ENCODE results near the gene BIN1. TPM values are rescaled to one million over a fixed set of nuclear protein-coding genes. Genes with fewer than 3 reads are reported as not detected.

The BIN1 gene
- total RNA-seq, 1 donor from 2014 or later: 28.6 TPM

DNA sequence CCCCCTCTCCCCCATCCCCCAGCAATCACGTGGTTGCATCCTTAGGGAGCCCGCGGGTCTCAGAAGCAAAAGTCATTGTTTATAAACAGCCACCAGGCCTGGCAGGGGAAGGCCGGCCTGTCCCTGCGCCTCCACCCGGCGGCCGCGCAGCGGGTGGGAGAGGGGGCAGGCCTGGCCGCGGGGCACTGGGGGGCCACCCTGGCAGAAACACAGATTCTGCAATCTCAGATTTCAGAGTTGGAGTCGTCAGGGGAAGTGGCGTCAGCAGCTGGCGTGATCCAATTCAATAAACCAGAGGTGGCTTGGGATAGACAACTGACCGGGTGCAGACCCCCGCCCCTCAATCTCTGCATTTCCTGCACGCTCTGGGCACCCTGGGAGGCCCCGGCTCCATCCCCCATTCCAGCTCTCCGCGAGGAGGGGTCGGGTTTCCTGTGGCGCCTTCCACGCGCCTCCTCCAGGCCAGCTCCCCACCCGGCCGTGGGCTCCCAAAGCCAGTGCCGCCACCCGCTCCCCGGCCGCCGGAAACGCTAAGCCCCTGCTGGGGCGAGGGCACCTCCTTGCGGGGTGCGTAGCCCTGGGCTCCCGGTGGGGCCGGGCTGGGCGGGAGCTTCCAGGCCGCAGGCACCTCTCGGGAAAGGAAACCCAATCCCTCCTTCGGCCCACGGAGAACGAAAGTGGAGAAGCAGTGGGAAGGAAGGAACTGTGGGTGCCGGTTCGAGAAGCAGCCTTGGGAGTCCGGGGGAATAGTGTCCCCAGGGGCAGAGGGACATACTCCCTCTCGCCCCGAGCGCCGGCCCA is 1.1 kb downstream of the BIN1 start:
- no peak for DNase-seq (ENCODE audit: low spot score)
- peak; percentile 2 for ATAC-seq

DNA sequence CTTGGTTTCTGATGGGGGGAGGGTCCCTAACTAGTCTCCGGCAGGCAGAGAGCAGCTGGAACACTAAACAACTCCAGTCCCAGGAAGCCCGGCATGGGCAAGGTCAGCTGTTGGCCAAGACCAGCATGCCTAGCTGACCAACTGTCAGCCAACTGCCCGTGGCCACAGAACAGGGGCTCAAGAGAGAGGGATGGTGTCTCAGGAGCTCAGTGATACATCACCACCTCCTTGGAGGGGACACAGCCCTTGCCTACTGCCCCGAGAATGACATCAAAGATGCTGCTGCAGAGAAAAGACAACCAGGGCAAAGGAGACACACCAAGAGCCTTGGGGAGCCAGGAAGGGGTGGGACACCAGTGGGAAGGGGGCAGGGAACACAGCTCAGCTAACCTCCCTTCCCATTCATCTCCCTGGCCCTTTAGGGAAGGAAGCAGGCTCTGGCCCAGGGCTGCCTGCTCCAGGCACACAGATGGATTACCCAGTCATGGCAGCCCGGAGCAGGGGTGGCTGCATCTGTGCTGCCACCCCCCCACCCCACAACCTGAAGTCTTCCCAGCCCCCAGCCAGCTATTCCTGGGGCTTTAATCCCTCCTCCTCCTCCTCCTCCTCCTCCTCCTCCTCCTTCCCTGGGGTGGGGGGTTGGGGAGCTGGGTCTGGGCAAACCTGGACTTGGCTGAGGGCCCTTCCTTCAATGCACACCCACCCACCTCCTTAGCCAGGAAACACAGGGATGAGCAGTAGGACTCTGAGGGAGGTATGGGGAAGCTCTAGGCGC is 1.9 kb downstream of the BIN1 start:
- no peak for ATAC-seq
- no peak for DNase-seq (ENCODE audit: low spot score)

DNA sequence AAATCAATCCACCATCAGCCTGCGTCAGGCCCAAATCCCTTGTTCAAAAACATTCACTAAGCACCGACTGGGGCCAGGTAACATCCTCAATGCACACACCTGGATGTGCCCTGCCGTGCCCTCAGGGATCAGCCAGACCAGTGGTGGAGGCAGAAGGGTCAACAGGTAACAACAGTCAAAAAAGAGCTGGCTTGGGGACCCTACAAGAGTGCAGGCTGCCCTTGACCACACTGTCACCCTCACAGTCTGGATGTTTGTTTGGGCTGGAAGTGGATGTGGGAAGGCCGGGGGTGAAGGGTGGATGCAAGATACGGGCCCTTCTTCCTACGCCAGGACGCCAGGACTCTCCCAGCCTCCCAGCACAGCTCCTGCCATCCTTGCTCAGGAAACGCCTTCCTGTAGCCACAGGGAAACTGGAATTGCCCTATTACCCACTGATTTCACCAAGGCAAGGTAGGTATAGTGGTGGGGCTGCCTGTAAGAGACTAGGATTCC is 2.7 kb downstream of the BIN1 start:
- ATAC-seq (no peak), DNase-seq (ENCODE audit: low spot score) (no peak)

DNA sequence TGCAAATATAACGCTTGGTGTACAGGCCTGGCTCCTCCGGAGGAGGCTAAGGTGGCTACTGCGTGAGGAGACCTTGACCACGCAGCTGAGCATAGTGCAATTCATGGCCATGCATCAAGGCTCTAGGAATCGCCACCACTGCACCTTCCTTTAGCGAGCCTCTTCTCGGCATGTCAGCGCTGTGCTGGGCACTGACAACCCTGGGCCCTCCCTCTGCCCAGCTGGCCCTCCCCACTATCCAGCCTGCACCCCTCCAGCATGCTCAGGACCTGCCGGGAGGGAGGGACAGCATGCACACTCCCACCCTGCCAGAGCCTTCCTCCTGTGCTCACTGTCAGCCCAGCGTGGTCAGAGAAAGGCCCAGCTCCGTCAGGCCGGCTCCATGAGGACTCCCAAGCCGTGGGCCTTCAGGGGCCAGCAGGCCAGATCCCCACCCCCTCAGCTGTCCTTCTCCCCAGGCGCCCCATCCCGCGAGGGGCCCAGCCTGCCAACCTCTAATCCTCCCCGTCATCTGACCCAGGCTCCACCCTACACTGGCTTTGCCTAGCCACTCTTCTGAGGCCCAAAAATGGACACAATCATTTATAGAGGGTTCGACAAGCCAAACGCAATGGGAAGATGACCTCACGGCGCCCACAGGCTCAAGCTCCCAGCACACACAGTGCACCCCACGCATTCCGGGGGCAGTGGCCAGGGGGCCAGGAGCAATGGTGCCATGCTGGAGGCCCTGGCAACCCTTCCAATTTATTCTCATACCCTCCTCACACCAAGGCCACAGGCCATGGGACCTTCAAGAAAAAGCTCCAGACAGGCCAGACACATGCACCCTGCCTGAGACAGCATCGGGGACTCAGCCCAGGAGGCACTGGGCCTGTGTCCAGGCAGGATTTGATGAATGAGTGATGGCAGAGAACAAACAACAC is 3.5 kb downstream of the BIN1 start:
- ATAC-seq: no peak
- DNase-seq (ENCODE audit: low spot score): no peak

DNA sequence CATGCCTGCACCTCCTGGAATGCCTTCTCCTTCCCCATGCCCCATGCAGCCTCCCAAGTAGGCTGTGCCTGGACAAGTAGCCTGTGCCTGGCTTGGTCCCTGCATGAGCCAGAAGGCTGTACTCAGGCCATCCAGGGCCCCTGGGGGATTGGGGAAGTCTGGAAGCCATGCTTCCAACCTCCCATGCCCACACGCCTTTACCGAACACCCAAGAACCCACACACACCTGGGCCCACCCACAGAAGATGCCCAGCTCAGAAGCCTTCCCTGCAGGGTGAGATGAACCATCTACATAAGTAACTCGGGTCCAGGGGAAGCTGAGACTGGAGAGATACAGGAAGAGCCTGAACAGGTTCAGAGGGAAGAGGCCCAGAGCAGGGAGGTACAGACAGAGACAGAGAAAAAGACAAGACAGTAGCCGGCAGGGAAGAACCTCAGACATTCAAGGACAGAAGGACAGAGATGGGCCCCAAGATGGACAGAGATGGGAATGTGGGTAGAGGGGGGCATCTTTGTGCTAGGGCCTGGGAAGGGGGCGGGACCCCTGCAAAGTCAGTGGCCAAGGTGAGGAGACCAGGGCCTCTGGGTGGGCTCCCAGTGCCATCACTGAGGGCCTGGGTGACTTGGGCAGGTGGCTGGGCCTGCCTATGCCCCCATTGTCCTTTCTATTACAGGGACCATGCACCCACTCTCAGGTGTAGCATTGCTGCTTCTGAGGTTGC is 4.3 kb downstream of the BIN1 start:
- DNase-seq (ENCODE audit: low spot score): no peak
- no peak for ATAC-seq

DNA sequence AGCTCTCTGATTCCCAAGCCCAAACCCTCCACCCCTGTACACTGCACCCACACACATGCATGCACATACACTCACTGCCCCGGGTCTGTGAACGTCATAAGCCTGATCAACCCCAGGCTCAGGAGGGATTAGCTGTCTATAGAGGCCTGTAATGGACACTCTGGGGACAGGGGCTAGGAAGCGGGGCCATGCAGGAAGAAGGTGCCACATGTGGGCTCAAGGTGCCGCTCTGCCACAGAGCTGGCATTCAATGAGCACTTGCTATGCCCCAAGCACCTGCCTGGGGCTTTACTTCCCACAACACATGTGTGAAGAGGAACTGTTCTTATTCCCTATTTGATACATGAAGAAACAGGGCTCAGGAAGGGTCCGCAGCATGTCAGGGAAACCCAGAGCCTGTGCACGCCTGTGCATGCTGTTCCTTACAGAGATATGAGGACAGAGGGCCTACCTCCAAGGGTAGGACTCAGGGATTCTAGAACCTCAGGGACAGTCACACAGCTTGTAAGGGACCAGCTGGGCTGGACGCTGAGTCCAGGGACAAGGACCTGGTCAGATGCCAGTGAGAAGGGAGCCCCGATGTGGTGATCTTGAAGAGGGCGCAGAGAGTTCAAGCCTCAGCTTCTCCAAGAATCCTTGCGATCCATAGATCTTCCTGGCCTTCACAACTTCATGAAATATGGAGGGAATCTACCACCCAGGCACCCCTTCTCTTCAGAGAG is 5.0 kb downstream of the BIN1 start:
- DNase-seq (ENCODE audit: low spot score) (no peak), ATAC-seq (no peak)

DNA sequence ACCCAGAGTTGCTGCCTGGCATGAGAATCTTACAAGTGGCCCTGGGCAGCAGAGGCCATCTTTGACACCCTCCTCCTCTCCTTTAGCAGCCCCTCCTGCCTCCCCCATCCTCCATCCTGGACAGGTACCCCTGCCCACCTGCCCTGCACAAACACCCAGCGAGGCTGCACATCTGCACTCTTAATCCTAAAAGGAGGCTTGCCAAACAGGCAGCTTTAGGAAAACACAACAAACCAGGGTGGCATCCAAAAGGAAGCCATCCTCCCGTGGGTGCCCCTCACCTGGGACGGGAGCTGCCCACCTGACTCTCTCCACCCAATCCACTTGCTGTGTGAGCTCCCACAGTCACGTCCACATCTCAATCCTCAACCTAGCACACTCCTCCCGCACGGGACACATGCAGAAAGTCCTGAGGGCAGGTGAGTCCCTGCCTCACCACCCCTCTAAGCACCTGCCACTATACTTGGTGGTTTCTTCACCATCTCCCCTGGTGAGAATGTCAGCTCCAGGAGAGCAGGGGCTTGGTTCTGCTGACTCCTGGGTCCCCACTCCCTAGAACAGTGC is 5.8 kb downstream of the BIN1 start:
- ATAC-seq (no peak), DNase-seq (ENCODE audit: low spot score) (no peak)

DNA sequence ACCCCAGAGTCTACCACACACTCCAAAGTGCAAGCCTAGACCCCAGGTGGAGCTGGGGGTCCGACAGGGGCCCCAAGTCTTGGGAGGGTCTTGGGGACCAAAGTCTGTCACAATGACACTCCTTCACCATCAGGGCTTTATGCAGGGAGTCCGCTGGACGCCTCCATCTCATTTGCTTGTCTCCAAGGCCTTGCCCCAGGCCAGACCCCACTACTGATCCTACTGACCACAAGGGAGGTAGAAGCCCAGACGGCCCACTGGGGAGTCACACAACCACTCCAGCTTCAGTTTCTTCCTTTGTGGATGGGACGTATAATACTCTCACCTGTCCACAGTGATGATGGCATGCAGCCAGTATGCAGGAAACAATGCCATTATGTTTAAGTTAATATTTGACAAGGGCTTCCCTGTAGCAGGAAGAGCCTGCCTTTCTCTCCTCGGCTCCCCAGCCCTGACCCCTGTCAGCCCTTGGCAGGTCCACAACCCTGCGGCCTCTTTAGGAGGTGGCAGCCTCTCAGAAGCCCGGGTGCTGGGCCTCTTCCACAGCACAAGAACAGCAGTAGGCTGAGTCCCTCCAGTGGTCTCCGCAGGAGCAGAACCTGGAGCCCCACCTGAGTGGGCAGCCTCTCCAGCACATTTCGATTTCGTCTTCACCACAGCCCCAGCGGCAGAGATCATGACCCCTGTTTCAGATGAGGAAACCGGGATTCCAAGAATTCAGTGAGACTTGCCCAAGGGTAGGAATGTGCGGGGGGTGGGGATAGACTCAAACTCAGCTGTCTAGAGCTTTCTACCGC is 6.5 kb downstream of the BIN1 start:
- peak; percentile 27 for ATAC-seq
- no peak for DNase-seq (ENCODE audit: low spot score)

DNA sequence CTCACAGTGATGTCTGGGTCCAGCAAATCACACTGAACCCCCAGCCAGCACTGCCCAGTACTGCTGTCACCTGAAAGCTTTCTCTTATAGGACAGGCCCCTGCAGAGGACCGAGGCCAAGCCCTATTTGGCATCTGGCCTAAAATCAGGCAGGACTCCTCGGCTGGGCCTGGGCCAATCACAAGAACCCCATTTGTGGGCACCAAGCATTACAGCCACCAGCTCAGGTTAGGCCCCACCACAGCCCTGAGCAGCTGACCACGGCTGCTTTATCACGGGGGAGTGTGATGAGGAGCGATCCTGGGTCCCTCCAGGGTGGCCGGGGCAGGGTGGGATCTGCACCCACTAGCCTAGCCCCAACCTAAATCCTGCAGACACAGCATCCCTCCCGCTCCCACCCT is 8.2 kb downstream of the BIN1 start:
- no peak for ATAC-seq
- DNase-seq (ENCODE audit: low spot score): no peak

DNA sequence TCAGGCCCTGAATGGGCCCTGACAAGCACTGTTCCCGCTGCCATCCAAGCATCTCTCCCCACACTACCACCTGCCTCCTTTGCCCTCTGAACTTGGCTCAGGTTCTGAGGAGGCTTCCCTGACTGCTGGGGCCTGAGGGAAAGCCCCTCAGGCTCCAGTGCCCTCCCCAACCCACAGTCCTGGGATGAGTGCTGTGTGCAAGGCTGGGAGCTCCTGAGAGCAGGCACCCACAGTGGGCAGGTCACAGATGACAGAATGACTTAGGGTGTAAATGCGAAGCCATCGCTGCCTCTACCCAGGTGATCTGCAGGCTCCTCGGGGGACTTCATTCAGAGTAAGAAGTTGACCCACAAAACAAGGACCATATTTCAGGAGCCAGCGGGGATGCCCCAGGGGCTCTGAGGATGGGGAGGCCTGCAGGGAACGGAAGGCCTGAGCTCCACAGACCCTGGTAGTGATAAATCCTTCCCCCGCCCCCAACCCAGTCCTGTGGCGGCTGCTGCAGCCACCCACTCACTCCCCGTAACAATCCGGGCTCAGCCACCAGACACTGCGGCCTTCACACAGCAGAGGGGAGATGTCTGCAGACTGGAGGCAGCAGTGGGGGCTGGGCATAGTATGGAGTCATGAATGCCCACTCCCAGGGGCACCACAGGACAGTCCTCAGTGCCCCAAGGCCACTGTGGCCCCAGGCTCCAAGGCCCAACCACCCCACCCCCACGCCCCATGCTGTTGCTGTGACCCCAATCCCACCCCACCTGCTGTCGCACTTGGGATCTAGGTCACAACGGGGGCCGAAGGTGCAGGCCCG is 8.9 kb downstream of the BIN1 start:
- no peak for ATAC-seq
- no peak for DNase-seq (ENCODE audit: low spot score)

DNA sequence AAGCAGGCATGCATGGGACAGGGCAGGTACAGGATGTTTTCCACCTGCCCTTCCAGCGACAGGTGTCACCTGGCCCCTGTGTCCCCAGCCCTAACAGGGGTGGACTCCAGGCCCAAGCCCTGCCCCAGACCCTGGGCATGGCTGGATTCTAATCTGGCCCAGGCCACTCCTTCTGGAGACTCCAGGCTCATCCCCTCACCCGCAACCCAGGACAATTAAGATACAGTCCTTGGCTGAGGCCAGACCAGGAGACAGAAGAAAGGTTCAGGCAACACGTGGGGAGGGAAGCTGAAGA is 9.5 kb downstream of the BIN1 start:
- DNase-seq (ENCODE audit: low spot score): no peak
- peak; percentile 4 for ATAC-seq

DNA sequence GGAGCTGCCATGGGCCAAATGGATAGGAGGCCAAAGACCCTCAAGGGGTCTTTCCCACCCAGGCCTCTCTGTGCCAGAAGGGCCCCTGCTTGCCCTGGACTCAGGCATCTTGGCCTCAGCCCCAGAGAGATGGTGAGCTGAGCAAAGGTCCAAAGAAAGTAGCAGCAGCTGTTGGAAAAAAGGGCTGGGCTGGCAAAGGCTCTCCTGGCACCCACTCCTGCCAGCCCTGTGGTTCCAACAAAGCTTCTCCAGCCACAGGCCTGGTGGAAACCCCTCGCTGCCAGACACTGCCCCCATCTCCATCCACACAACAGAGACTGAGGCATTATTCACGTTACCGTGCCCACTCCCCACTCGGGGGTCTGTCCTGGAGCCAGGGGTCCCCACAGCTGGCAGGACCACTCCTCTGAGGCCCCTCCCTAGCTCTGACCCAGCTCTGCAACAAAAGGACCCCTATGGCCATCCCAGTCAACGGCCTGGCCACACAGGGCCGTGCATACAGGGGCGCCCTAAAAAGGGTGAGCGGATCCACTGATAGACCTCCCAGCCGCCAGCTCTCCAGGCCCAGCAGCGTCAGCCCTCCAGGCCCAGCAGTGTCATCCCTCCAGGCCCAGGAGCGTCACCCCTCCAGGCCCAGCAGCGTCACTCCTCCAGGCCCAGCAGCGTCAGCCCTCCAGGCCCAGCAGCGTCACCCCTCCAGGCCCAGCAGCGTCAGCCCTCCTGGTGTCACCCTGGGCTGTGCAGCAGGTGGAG is 10.1 kb downstream of the BIN1 start:
- DNase-seq (ENCODE audit: low spot score): peak; percentile 71

DNA sequence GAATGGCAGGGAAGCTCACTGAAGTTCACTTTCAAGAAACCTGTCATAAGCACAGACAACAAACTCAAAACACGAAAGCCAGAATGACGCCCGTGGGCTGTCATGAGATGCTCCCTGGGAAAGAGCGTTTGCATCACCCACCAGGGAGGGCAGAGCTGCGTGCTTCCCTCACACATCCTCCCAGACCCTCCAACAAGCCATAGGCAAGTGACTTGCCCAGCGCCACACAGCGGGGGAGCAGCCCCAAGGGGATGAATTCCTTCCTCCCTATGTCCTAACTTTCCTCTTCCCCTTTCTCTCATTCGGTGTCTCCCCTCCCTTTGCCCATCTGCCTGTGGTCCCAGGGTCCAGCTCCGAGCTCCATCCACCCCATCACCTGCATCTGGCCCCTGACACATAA is 10.7 kb downstream of the BIN1 start:
- DNase-seq (ENCODE audit: low spot score) (no peak), ATAC-seq (no peak)

More for the DNA sequence above, 10.1 kb downstream of the BIN1 start:
- peak; percentile 85 for ATAC-seq

DNA sequence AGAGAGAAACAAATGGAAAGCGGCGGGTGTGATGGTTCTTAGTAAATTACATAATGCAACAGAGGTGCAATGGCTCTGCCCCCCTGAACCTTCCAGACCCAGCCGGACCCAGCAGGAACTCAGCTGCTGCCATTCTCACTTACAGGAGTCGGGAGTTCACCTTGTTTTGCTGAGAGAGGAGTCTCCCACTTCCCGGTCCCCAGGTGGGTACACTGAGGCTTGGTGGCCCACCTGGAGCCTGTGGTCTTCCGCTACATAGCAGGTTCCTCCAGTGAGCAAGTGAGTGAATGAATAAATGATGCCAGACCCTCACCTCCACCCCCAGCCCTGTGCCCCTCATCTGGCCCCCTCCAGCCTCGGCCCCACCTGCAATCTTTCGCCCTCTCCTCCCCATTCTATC is 11.2 kb downstream of the BIN1 start:
- DNase-seq (ENCODE audit: low spot score) (no peak), ATAC-seq (no peak)

DNA sequence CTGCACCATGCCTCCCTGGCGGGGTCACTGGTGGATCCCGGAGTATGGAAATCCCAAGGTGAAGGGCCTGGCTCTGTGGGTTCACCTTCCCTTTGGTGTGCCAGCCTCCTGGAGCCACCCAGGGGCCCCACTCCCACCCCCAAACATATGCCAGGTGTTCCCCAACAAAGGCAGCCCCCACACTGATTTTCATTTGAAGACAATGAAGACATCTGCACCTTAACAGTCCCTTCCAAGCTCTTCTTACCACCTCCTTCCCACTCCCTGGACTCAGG is 11.7 kb downstream of the BIN1 start:
- ATAC-seq (no peak), DNase-seq (ENCODE audit: low spot score) (no peak)

DNA sequence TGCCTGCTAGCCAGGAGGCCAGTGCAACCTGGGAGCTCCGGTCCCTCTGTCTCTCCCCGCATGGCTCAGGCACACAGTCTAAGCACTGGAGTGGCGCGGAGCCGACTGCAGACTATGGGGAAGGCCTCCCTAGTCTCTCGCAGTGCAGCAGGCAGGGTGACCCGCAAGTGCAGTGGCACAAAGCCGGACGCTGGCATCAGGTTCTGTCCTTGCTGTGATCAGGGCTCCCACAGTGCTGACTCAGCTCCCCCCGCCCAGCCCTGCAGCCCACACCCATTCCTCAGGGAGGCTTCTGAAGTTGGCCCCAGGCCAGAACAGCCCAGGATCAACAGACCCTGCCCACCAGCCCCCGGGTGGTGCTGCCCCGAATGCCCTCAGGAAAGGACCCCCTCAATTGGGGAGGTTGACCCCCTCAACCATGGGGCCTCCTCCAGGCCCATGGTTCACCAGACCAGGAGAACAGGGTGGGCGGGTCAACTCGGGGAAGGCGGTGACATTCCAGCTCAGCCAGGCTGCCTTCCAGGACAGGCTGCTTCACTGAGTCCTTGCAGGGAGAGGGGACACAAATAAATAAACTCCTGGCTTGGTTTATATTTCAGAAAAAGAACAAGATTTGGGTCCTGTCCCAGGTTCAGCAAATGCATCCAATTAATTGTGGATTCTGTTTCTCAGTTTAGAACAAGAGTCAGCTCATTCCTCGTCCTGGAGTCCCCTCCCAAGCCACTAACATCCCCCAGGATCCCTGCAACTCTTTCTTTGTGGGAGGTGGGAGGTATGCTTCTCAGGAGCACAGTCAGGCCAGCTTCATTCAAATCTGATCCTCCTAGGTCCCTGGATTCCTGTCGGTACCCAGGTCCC is 12.2 kb downstream of the BIN1 start:
- peak; percentile 26 for ATAC-seq

More for the DNA sequence above, 12.2 kb downstream of the BIN1 start:
- no peak for DNase-seq (ENCODE audit: low spot score)
